GM23338 (cell line): ENCODE data around the gene GAS2. TPM values are rescaled to one million over a fixed set of nuclear protein-coding genes. Genes with fewer than 3 reads are reported as not detected.
A peak's percentile ranks its signal among the peaks of the same experiment; 100 is the strongest.

ENCODE experiments used
- ATAC-seq: fragments of 200-7000 bp; cut with Tn5 transposase; 3 replicates; pipeline ENCODE4 v1.9.1; 2020
- DNase-seq: peaks from one replicate; pipeline ENCODE4 v3.0.0-alpha.2; 2015; ENCODE audit warnings: low spot score
- H2AFZ ChIP-seq: fragments of 200-600 bp; sonication (generic); 2 replicates; pipeline ENCODE4 v1.8.0; 2016; ENCODE audit warnings: antibody characterized with exemption, mild to moderate bottlenecking, moderate library complexity
- H3F3A ChIP-seq: fragments of 200-600 bp; sonication (generic); replicated peaks from 2 replicates; pipeline ENCODE4 v1.8.0; 2017; ENCODE audit warnings: antibody characterized with exemption, mixed run types, low read depth
- H3K27ac ChIP-seq: fragments of 200-600 bp; sonication (generic); 2 replicates; pipeline ENCODE4 v1.6.1; 2016; ENCODE audit warnings: low read depth
- H3K27me3 ChIP-seq: fragments of 200-600 bp; sonication (generic); 2 replicates; pipeline ENCODE4 v1.8.0; 2016; ENCODE audit warnings: mild to moderate bottlenecking, mixed run types, moderate library complexity; ENCODE audit not compliant: insufficient read depth
- H3K36me3 ChIP-seq: fragments of 200-600 bp; sonication (generic); 2 replicates; pipeline ENCODE4 v1.8.0; 2016; ENCODE audit warnings: mild to moderate bottlenecking; ENCODE audit not compliant: insufficient read depth
- H3K4me1 ChIP-seq: fragments of 200-600 bp; sonication (generic); 2 replicates; pipeline ENCODE4 v1.8.0; 2016; ENCODE audit warnings: mild to moderate bottlenecking, moderate library complexity; ENCODE audit not compliant: insufficient read depth
- H3K4me2 ChIP-seq: fragments of 200-600 bp; sonication (generic); 2 replicates; pipeline ENCODE4 v1.7.1; 2017; ENCODE audit warnings: mixed run types
- H3K4me3 ChIP-seq: fragments of 200-600 bp; sonication (generic); 2 replicates; pipeline ENCODE4 v1.6.1; 2016; ENCODE audit warnings: mixed run types
- H3K79me2 ChIP-seq: fragments of 200-600 bp; sonication (generic); replicated peaks from 2 replicates; pipeline ENCODE4 v1.8.0; 2017; ENCODE audit warnings: mild to moderate bottlenecking; ENCODE audit not compliant: insufficient read depth
- H3K9me2 ChIP-seq: fragments of 200-600 bp; sonication (generic); 2 replicates; pipeline ENCODE4 v1.8.0; 2017; ENCODE audit not compliant: insufficient read depth
- H4K20me1 ChIP-seq: fragments of 200-600 bp; sonication (generic); replicated peaks from 2 replicates; pipeline ENCODE4 v1.8.0; 2017; ENCODE audit warnings: mild to moderate bottlenecking; ENCODE audit not compliant: insufficient read depth
- H3K27ac Mint-ChIP-seq: 2 replicates; pipeline ENCODE4 v1.8.0; 2020; ENCODE audit warnings: inconsistent platforms, mild to moderate bottlenecking, moderate library complexity, mixed read lengths
- H3K27me3 Mint-ChIP-seq: 3 replicates; pipeline ENCODE4 v1.8.0; 2022; ENCODE audit warnings: low read depth, mild to moderate bottlenecking, moderate library complexity, mixed read lengths, inconsistent platforms; ENCODE audit not compliant: insufficient read depth, poor library complexity
- H3K36me3 Mint-ChIP-seq: 3 replicates; pipeline ENCODE4 v1.8.0; 2021; ENCODE audit warnings: low read depth, mild to moderate bottlenecking, inconsistent platforms, moderate library complexity, mixed read lengths
- H3K4me1 Mint-ChIP-seq: 3 replicates; pipeline ENCODE4 v1.8.0; 2020; ENCODE audit warnings: mild to moderate bottlenecking, inconsistent platforms, mixed read lengths
- H3K4me3 Mint-ChIP-seq: 3 replicates; pipeline ENCODE4 v1.8.0; 2021; ENCODE audit warnings: moderate library complexity, mild to moderate bottlenecking, inconsistent platforms, mixed read lengths
- H3K9me3 Mint-ChIP-seq: 3 replicates; pipeline ENCODE4 v1.8.0; 2020; ENCODE audit warnings: moderate library complexity, mild to moderate bottlenecking, inconsistent platforms, mixed read lengths
- CREB1 ChIP-seq: fragments of 250-450 bp; sonication (Bioruptor Pico); IDR thresholded peaks from 2 replicates; pipeline ENCODE4 v1.5.0; 2020; ENCODE audit warnings: low read depth, mild to moderate bottlenecking, moderate library complexity
- CTCF ChIP-seq, 2 experiments: fragments of 200-600 bp in 1 of 2; sonication (generic) in 1 of 2; conservative IDR thresholded peaks; 2 replicates each; pipeline versions ENCODE4 v1.5.1 to v1.6.1; 2016 to 2017; ENCODE audit warnings: antibody characterized with exemption in 2 of 2, low read depth in 2 of 2, mild to moderate bottlenecking in 2 of 2, moderate library complexity in 1 of 2
- ETS1 ChIP-seq: IDR thresholded peaks from 2 replicates; pipeline ENCODE4 v1.6.1; 2016; ENCODE audit warnings: antibody characterized with exemption
- EZH2 ChIP-seq: fragments of 200-600 bp; sonication (generic); IDR thresholded peaks from one replicate; pipeline ENCODE4 v1.8.0; 2017; ENCODE audit warnings: antibody characterized with exemption, mild to moderate bottlenecking, low read depth; ENCODE audit not compliant: unreplicated experiment
- EZH2phosphoT487 ChIP-seq: fragments of 200-600 bp; sonication (generic); IDR thresholded peaks from one replicate; pipeline ENCODE4 v1.8.1; 2018; ENCODE audit warnings: antibody characterized with exemption; ENCODE audit not compliant: unreplicated experiment
- JUNB ChIP-seq: IDR thresholded peaks from one replicate; pipeline ENCODE4 v1.6.1; 2016; ENCODE audit warnings: antibody characterized with exemption; ENCODE audit not compliant: unreplicated experiment
- NANOG ChIP-seq: IDR thresholded peaks from 2 replicates; pipeline ENCODE4 v1.6.1; 2016; ENCODE audit warnings: antibody characterized with exemption, borderline replicate concordance
- POLR2AphosphoS5 ChIP-seq: IDR thresholded peaks from 2 replicates; pipeline ENCODE4 v1.6.1; 2016; ENCODE audit warnings: antibody characterized with exemption, low read depth
- REST ChIP-seq: IDR thresholded peaks from one replicate; pipeline ENCODE4 v1.6.1; 2018; ENCODE audit warnings: antibody characterized with exemption; ENCODE audit not compliant: unreplicated experiment
- STAT1 ChIP-seq: IDR thresholded peaks from one replicate; pipeline ENCODE4 v1.6.1; 2016; ENCODE audit warnings: antibody characterized with exemption; ENCODE audit not compliant: unreplicated experiment
- ZNF114 ChIP-seq: fragments of 250-450 bp; sonication (Bioruptor Pico); IDR thresholded peaks from 2 replicates; pipeline ENCODE4 v1.5.0; 2020; ENCODE audit warnings: mild to moderate bottlenecking, moderate library complexity
- ZNF331 ChIP-seq: fragments of 250-450 bp; sonication (Bioruptor Pico); IDR thresholded peaks from 2 replicates; pipeline ENCODE4 v1.5.0; 2020; ENCODE audit warnings: low read depth, mild to moderate bottlenecking, moderate library complexity
- ZNF462 ChIP-seq: fragments of 250-450 bp; sonication (Bioruptor Pico); IDR thresholded peaks from 2 replicates; pipeline ENCODE4 v1.5.0; 2020; ENCODE audit warnings: mild to moderate bottlenecking, moderate library complexity
- long read RNA-seq: library from polyadenylated mRNA; unstranded; transcript quantifications from one replicate; pipeline ENCODE4 v2.0.0, GENCODE V29; 2020; ENCODE audit not compliant: unreplicated experiment
- polyA plus RNA-seq: library from polyadenylated mRNA; unstranded; fragments of >200 nt; fragmentation: Nextera tagmentation; extraction: Ambion mirVana; gene quantifications from 2 replicates; pipeline ENCODE4 v1.2.1, GENCODE V29; 2016
- total RNA-seq: library from RNA; depleted of rRNA; stranded (reverse); fragments of >200 nt; shearing (Covaris generic); gene quantifications from 2 replicates; pipeline ENCODE4 v1.2.3, GENCODE V29; 2014; rRNA removed

Gene GAS2
- total RNA-seq (5.0 and 6.7 TPM in 2 replicates), polyA plus RNA-seq (1.4 and 2.6 TPM in 2 replicates)
- long read RNA-seq, partial matches to known transcripts, result 0 of 2 reads
- long read RNA-seq, other reads (novel, unspliced or antisense), result 2 of 2 reads

- Mint-ChIP-seq H3K4me3 (peak within 1 kb of the TSS; percentile 78), H3K9me3 (no peaks in the 10 kb centered on the region), H3K4me1 (peaks cover 22% of the 10 kb centered on the region), H3K27me3 (peaks cover 5% of the 10 kb centered on the region), H3K27ac (no peak within 1 kb of the TSS), H3K36me3 (no peaks in the 10 kb centered on the region)
- H3F3A ChIP-seq, result no peaks in the 10 kb centered on the region
- no peaks in the 10 kb centered on the region for H4K20me1 ChIP-seq
- peak within 1 kb of the TSS; percentile 99 for H2AFZ ChIP-seq
- H3K4me3 ChIP-seq, result peak within 1 kb of the TSS; percentile 72
- H3K4me2 ChIP-seq, result peak within 1 kb of the TSS; percentile 92
- peaks cover 27% of the 10 kb centered on the region for H3K27me3 ChIP-seq
- DNase-seq (peak; percentile 10), ATAC-seq (no peak; the same call in 1 of the 3 replicates)
- H3K27ac ChIP-seq, result no peak within 1 kb of the TSS
- H3K9me2 ChIP-seq, result no peaks in the 10 kb centered on the region
- peaks cover 16% of the 10 kb centered on the region for H3K4me1 ChIP-seq
- no peaks in the 10 kb centered on the region for H3K36me3 ChIP-seq
- TF ChIP-seq STAT1 (no peak), ZNF331 (CRISPR knock-in tag) (no peak), CTCF (conservative IDR thresholded peaks at IDR 0.05; ENCODE audit: low read depth in 2 of 2) (no peak), CREB1 (CRISPR knock-in tag) (no peak), ETS1 (no peak), ZNF462 (CRISPR knock-in tag) (no peak), EZH2phosphoT487 (no peak), NANOG (no peak), ZNF114 (CRISPR knock-in tag) (no peak), JUNB (no peak), EZH2 (no peak), REST (no peak), POLR2AphosphoS5 (no peak)
- H3K79me2 ChIP-seq, result no peaks in the 10 kb centered on the region
Measured at GRCh38 chr11:22666325-22666687, at the start of gene GAS2. Gene GAS2 (plus strand): TSS chr11:22666611. CDS start chr11:22674870, 8,259 bp downstream.
